ENCODE data around the gene STARD5. TPM values are rescaled to one million over a fixed set of nuclear protein-coding genes. Genes with fewer than 3 reads are reported as not detected.

The STARD5 gene
- total RNA-seq, 2 donors from 2014 or later = 2.0 to 5.4 TPM

GRCh38 chr15:81274931-81275707 lies 48.8 kb downstream of the STARD5 start:
- Histone ChIP-seq H3K27me3 (ENCODE audit: control insufficient read depth, insufficient read depth, low read length, poor library complexity, severe bottlenecking) (no peaks in the 10 kb centered on the region), H3K9me3 (ENCODE audit: control insufficient read depth, low read length) (peaks cover 24% of the 10 kb centered on the region), H3K4me3 (ENCODE audit: low read length) (no peak overlapping the region), H3K27ac (ENCODE audit: low read depth, low read length) (no peak overlapping the region), H3K4me1 (ENCODE audit: control insufficient read depth, insufficient read depth, low read length) (no peaks in the 10 kb centered on the region), H3K36me3 (ENCODE audit: control insufficient read depth, insufficient read depth, low read length) (no peaks in the 10 kb centered on the region), H3K9ac (ENCODE audit: extremely low read depth, low read length, poor library complexity, severe bottlenecking) (no peak overlapping the region)
- Mint-ChIP-seq H3K27ac (peak overlapping the region; percentile 23), H3K36me3 (ENCODE audit: low read depth) (no peaks in the 10 kb centered on the region), H3K27me3 (ENCODE audit: insufficient read depth) (peaks cover 7% of the 10 kb centered on the region), H3K4me3 (no peak overlapping the region), H3K9me3 (peaks cover 22% of the 10 kb centered on the region), H3K4me1 (peaks cover 9% of the 10 kb centered on the region)
- 9 to 11% methylated on average over 5 to 10 of the region's 11 CpGs for WGBS, 2 experiments (ENCODE audit: insufficient coverage in 1 of 2, insufficient read length in 1 of 2)
- DNase-seq = peak; percentile 91
- TF ChIP-seq CTCF (conservative IDR thresholded peaks at IDR 0.05) = peak; percentile 88

GRCh38 chr15:81274255-81274654 lies 49.7 kb downstream of the STARD5 start:
- peaks cover 9% of the 10 kb centered on the region for H3K4me1 Mint-ChIP-seq
- no peak overlapping the region for H3K9ac ChIP-seq (ENCODE audit: extremely low read depth, low read length, poor library complexity, severe bottlenecking)
- no peaks in the 10 kb centered on the region for H3K36me3 ChIP-seq (ENCODE audit: control insufficient read depth, insufficient read depth, low read length)
- no peaks in the 10 kb centered on the region for H3K36me3 Mint-ChIP-seq (ENCODE audit: low read depth)
- DNase-seq = peak; percentile 70
- peaks cover 22% of the 10 kb centered on the region for H3K9me3 Mint-ChIP-seq
- no peak for TF ChIP-seq CTCF (conservative IDR thresholded peaks at IDR 0.05)
- no peaks in the 10 kb centered on the region for H3K4me1 ChIP-seq (ENCODE audit: control insufficient read depth, insufficient read depth, low read length)
- no peak overlapping the region for H3K4me3 Mint-ChIP-seq
- 78 to 100% methylated on average over 3 of the region's 4 CpGs for WGBS, 2 experiments (ENCODE audit: insufficient coverage in 1 of 2, insufficient read length in 1 of 2)
- peaks cover 24% of the 10 kb centered on the region for H3K9me3 ChIP-seq (ENCODE audit: control insufficient read depth, low read length)
- no peaks in the 10 kb centered on the region for H3K27me3 ChIP-seq (ENCODE audit: control insufficient read depth, insufficient read depth, low read length, poor library complexity, severe bottlenecking)
- H3K27ac Mint-ChIP-seq = no peak overlapping the region
- no peak overlapping the region for H3K4me3 ChIP-seq (ENCODE audit: low read length)
- H3K27me3 Mint-ChIP-seq (ENCODE audit: insufficient read depth) = peaks cover 5% of the 10 kb centered on the region
- no peak overlapping the region for H3K27ac ChIP-seq (ENCODE audit: low read depth, low read length)

GRCh38 chr15:81273855-81274254 lies 50.1 kb downstream of the STARD5 start:
- TF ChIP-seq CTCF (conservative IDR thresholded peaks at IDR 0.05) = no peak
- WGBS, 2 experiments (ENCODE audit: insufficient coverage in 1 of 2, insufficient read length in 1 of 2) = 80 to 85% methylated on average over 1 to 2 of the region's 2 CpGs
- Histone ChIP-seq H3K36me3 (ENCODE audit: control insufficient read depth, insufficient read depth, low read length) (no peaks in the 10 kb centered on the region), H3K4me3 (ENCODE audit: low read length) (no peak overlapping the region), H3K27me3 (ENCODE audit: control insufficient read depth, insufficient read depth, low read length, poor library complexity, severe bottlenecking) (no peaks in the 10 kb centered on the region), H3K4me1 (ENCODE audit: control insufficient read depth, insufficient read depth, low read length) (no peaks in the 10 kb centered on the region), H3K27ac (ENCODE audit: low read depth, low read length) (no peak overlapping the region), H3K9ac (ENCODE audit: extremely low read depth, low read length, poor library complexity, severe bottlenecking) (no peak overlapping the region), H3K9me3 (ENCODE audit: control insufficient read depth, low read length) (peaks cover 24% of the 10 kb centered on the region)
- Mint-ChIP-seq H3K4me3 (no peak overlapping the region), H3K4me1 (peaks cover 9% of the 10 kb centered on the region), H3K36me3 (ENCODE audit: low read depth) (no peaks in the 10 kb centered on the region), H3K9me3 (peaks cover 22% of the 10 kb centered on the region), H3K27me3 (ENCODE audit: insufficient read depth) (peaks cover 5% of the 10 kb centered on the region), H3K27ac (no peak overlapping the region)
- no peak for DNase-seq
